Activated naive CD8-positive, alpha-beta T cell (primary cell): Measurements from ENCODE around the gene PRDM16.

ENCODE experiments used
- H3K27ac Mint-ChIP-seq: one replicate; pipeline ENCODE4 v1.8.0; 2021; ENCODE audit warnings: mixed read lengths
- H3K27me3 Mint-ChIP-seq: one replicate; pipeline ENCODE4 v1.8.0; 2021; ENCODE audit warnings: mixed read lengths
- H3K36me3 Mint-ChIP-seq: one replicate; pipeline ENCODE4 v1.8.0; 2021; ENCODE audit warnings: mixed read lengths
- H3K4me1 Mint-ChIP-seq: one replicate; pipeline ENCODE4 v1.8.0; 2021; ENCODE audit warnings: low read depth, mixed read lengths
- H3K4me3 Mint-ChIP-seq: one replicate; pipeline ENCODE4 v1.8.0; 2021; ENCODE audit warnings: mild to moderate bottlenecking, mixed read lengths
- H3K9me3 Mint-ChIP-seq: one replicate; pipeline ENCODE4 v1.8.0; 2021; ENCODE audit warnings: low read depth, mixed read lengths

The PRDM16 gene

DNA sequence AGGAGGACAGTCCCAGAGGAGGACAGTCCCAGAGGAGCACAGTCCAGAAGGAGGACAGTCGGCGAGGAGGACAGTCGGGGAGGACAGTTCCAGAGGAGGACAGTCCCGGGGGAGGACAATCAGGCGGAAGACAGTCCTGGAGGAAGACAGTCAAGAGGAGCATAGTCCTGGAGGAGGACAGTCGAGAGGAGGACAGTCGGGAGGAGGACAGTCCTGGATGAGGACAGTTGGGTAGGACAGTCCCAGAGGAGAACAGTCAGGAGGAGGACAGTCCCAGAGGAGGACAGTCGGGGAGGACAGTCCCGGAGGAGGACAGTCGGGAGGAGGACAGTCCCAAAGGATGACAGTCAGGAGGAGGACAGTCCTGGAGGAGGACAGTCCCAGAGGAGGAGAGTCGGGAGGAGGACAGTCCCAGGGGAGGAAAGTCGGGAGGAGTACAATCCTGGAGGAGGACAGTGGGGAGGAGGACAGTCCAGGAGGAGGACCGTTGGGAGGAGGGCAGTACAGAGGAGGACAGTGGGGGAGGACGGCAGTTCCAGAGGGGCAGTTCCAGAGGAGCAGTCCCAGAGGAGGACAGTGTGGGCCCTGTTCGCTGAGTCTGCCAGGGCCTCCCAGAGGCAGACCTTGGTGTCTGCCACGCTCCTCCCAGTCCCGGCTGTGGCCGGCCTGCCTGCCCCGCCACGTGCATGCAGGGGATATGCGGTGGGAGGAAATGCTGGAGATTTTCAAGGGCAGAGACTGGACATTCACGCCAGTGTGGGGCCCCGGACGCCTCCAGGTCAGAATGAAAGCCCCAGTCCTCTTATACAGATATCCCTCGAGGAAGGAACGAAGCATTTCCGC is 201.6 kb downstream of the PRDM16 start:
- H3K4me1 Mint-ChIP-seq: no peaks in the 10 kb centered on the region

GRCh38 chr1:3271866-3272265 is 202.9 kb downstream of the PRDM16 start:
- Mint-ChIP-seq H3K36me3 (no peaks in the 10 kb centered on the region), H3K27me3 (no peaks in the 10 kb centered on the region), H3K9me3 (no peaks in the 10 kb centered on the region), H3K4me3 (no peak overlapping the region), H3K27ac (no peak overlapping the region), H3K4me1 (no peaks in the 10 kb centered on the region)

More for the DNA sequence above, 201.6 kb downstream of the PRDM16 start:
- Mint-ChIP-seq H3K27me3 (no peaks in the 10 kb centered on the region), H3K4me3 (no peak overlapping the region), H3K36me3 (no peaks in the 10 kb centered on the region), H3K9me3 (no peaks in the 10 kb centered on the region), H3K27ac (no peak overlapping the region)

- no peaks in the 10 kb centered on the region for H3K27me3 Mint-ChIP-seq
- H3K36me3 Mint-ChIP-seq: no peaks in the 10 kb centered on the region
- H3K4me1 Mint-ChIP-seq: no peaks in the 10 kb centered on the region
- no peaks in the 10 kb centered on the region for H3K9me3 Mint-ChIP-seq
- no peak overlapping the region for H3K4me3 Mint-ChIP-seq
- H3K27ac Mint-ChIP-seq: no peak overlapping the region
These were observed 203.5 kb downstream of the PRDM16 start for GRCh38 chr1:3272321-3273045.

GRCh38 chr1:3273447-3273846 is 204.4 kb downstream of the PRDM16 start:
- H3K36me3 Mint-ChIP-seq: no peaks in the 10 kb centered on the region
- H3K4me3 Mint-ChIP-seq: no peak overlapping the region
- no peak overlapping the region for H3K27ac Mint-ChIP-seq
- no peaks in the 10 kb centered on the region for H3K9me3 Mint-ChIP-seq
- no peaks in the 10 kb centered on the region for H3K27me3 Mint-ChIP-seq
- no peaks in the 10 kb centered on the region for H3K4me1 Mint-ChIP-seq

DNA sequence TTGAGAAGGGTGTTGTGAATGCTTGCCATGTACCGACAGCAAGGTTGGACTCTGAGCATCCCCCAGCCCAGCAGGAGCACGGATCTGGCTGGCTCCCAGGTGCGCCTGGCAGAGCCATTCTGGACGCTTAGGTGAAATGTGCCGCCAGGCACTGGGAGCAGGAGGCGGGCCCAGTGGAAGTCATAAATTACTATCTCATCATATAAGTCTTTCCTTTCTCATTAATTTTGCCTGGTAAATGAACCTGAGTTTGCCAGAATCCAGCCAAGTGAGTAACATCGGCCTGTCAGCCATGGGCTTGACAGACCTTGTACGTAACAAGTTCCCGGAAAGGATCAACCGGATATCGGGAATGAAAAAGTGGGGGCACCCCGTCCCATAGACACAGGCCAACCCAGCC is 206.0 kb downstream of the PRDM16 start:
- H3K27me3 Mint-ChIP-seq: no peaks in the 10 kb centered on the region
- no peaks in the 10 kb centered on the region for H3K9me3 Mint-ChIP-seq
- H3K36me3 Mint-ChIP-seq: no peaks in the 10 kb centered on the region
- no peak overlapping the region for H3K27ac Mint-ChIP-seq
- H3K4me3 Mint-ChIP-seq: no peak overlapping the region
- H3K4me1 Mint-ChIP-seq: no peaks in the 10 kb centered on the region

- H3K36me3 Mint-ChIP-seq: no peaks in the 10 kb centered on the region
- no peak overlapping the region for H3K27ac Mint-ChIP-seq
- H3K27me3 Mint-ChIP-seq: no peaks in the 10 kb centered on the region
- no peaks in the 10 kb centered on the region for H3K9me3 Mint-ChIP-seq
- H3K4me3 Mint-ChIP-seq: no peak overlapping the region
- no peaks in the 10 kb centered on the region for H3K4me1 Mint-ChIP-seq
These were observed 206.7 kb downstream of the PRDM16 start for GRCh38 chr1:3275471-3276340.

GRCh38 chr1:3276341-3276800 is 207.4 kb downstream of the PRDM16 start:
- no peak overlapping the region for H3K27ac Mint-ChIP-seq
- no peak overlapping the region for H3K4me3 Mint-ChIP-seq
- no peaks in the 10 kb centered on the region for H3K36me3 Mint-ChIP-seq
- no peaks in the 10 kb centered on the region for H3K4me1 Mint-ChIP-seq
- H3K9me3 Mint-ChIP-seq: no peaks in the 10 kb centered on the region
- no peaks in the 10 kb centered on the region for H3K27me3 Mint-ChIP-seq

DNA sequence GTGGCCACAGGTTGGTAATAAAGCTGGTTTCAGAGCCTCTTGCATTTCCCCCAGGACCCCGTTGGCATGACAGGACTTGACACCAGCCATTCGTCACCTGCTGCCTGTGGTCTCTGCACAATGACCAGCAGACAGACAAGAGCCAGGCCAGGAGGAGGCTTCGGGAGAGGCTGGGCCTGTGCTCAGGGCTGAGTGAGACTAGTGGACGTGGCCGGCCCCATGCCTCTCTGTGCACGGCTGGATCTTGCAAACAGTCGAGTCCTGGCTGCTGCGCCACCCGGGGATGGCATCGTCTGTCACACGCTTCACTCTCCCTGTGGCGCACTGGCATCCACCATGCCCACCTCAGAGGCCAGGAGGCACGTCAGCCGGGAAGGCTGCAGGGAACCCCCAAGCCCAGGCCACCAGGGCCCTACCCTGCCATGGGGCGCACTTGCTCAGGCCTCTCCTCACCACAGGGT is 208.0 kb downstream of the PRDM16 start:
- Mint-ChIP-seq H3K9me3 (no peaks in the 10 kb centered on the region), H3K4me1 (no peaks in the 10 kb centered on the region), H3K27me3 (no peaks in the 10 kb centered on the region), H3K27ac (no peak overlapping the region), H3K4me3 (no peak overlapping the region), H3K36me3 (no peaks in the 10 kb centered on the region)

DNA sequence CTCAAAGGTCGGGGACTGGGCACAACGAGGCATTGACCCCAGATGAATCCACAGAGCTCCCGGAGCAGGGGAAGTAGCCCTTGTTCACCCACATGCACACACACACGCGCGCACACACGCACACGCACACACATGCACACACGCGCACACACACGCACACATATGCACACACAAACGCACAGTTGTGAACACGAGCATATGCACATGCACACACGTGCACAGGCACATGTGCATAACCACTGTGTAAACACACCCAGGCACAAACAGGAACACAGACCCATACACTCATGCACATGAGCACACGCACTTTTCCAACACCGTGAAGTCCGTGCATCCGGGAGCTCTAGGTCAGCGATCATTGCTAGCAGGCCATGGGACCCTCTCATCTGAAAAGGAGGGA is 208.6 kb downstream of the PRDM16 start:
- H3K27ac Mint-ChIP-seq: no peak overlapping the region
- H3K36me3 Mint-ChIP-seq: no peaks in the 10 kb centered on the region
- no peak overlapping the region for H3K4me3 Mint-ChIP-seq

GRCh38 chr1:3278416-3279181 is 209.6 kb downstream of the PRDM16 start:
- Mint-ChIP-seq H3K4me3 (no peak overlapping the region), H3K27ac (no peak overlapping the region), H3K9me3 (no peaks in the 10 kb centered on the region), H3K36me3 (no peaks in the 10 kb centered on the region), H3K27me3 (no peaks in the 10 kb centered on the region), H3K4me1 (no peaks in the 10 kb centered on the region)

More for the DNA sequence above, 208.6 kb downstream of the PRDM16 start:
- Mint-ChIP-seq H3K4me1 (no peaks in the 10 kb centered on the region), H3K27me3 (no peaks in the 10 kb centered on the region), H3K9me3 (no peaks in the 10 kb centered on the region)

DNA sequence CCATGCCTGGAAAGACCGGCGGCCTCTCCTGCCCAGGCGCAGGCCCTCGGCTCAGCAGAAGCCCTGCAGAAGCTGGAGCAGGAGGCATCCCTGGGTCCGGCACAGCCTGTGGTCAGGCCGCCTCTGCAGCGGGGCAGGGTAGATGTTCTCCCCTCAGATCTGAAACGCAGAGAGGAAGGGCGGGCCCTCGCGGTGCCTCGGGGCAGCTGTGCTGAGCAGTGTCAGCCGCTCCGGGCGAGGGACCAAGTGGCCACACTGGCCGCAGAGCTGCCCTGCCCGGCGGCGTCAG is 210.1 kb downstream of the PRDM16 start:
- Mint-ChIP-seq H3K27ac (no peak overlapping the region), H3K9me3 (no peaks in the 10 kb centered on the region), H3K4me3 (no peak overlapping the region), H3K36me3 (no peaks in the 10 kb centered on the region), H3K27me3 (no peaks in the 10 kb centered on the region), H3K4me1 (no peaks in the 10 kb centered on the region)

- Mint-ChIP-seq H3K4me1 (no peaks in the 10 kb centered on the region), H3K27me3 (no peaks in the 10 kb centered on the region), H3K27ac (no peak overlapping the region), H3K9me3 (no peaks in the 10 kb centered on the region), H3K36me3 (no peaks in the 10 kb centered on the region), H3K4me3 (no peak overlapping the region)
These were observed 212.7 kb downstream of the PRDM16 start for GRCh38 chr1:3281735-3282134.

DNA sequence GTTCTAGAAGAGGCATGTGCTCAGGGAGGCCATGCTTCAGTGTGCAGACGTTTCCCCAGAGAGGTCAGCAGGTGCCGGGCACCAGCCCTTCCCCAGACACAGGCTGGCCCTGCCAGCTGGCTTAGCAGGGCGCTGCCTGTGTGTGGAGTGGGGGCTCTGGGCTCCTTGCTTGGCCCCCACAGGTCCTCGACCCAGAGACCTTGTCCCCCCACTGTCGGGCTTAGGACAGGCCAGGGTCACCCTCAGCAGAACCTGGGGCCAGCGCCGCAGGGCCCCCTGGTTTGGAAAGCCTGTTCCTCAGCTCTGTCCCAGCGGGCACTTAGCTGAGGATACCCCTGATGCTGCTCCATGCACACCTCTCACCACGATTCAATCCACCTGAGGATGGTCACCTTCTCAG is 213.2 kb downstream of the PRDM16 start:
- Mint-ChIP-seq H3K36me3 (no peaks in the 10 kb centered on the region), H3K4me1 (no peaks in the 10 kb centered on the region), H3K27me3 (no peaks in the 10 kb centered on the region), H3K27ac (no peak overlapping the region), H3K4me3 (no peak overlapping the region), H3K9me3 (no peaks in the 10 kb centered on the region)

DNA sequence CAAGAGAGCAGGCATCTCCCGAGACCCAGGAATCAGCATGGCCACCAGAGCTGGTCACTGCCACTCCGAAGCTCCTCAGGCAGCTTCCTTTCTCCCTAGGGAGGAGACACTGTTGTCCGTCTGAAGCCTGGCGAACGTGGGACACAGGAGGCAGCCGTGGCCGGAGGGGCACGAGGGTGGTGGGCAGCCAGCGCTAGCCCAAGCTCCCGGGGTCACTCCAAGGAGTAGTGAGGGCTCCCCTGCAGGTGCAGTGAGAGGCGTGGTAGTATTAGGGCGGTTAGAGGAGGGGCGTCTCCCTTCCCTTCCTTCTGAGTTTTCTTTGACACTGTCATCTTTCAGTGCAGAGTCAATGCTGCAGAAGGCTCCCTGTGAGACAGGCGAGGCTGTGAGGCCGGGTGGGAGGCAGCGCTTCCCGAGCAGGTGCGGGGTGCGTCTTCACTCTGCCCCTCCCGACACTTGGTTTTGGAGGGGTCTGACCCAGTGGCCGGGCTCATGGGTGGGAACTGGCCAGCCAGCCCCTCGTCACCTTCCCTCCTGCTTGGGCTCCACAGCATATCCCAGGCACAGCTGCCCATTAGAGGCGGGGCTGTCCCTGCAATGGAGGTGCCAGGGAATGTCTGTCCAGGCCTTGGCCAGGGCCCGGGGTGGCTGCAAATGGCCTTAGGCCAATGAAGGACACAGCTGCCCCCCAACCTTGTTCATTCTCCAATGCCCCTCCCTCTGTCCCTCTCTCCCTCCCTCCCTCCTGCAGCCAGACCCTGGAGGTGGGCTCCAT is 213.8 kb downstream of the PRDM16 start:
- H3K27me3 Mint-ChIP-seq: no peaks in the 10 kb centered on the region
- no peak overlapping the region for H3K27ac Mint-ChIP-seq
- H3K9me3 Mint-ChIP-seq: no peaks in the 10 kb centered on the region
- H3K36me3 Mint-ChIP-seq: no peaks in the 10 kb centered on the region
- no peak overlapping the region for H3K4me3 Mint-ChIP-seq
- H3K4me1 Mint-ChIP-seq: no peaks in the 10 kb centered on the region
